Endodermal cell (in vitro differentiated cells): ENCODE data around the gene DNMT3L. TPM values are rescaled to one million over a fixed set of nuclear protein-coding genes. Genes with fewer than 3 reads are reported as not detected.
"Not testable (repeated sequence)": the region's sequence is repeated elsewhere in the genome, so short reads cannot be mapped to it uniquely, and the experiment has no call there.

ENCODE experiments used
- DNase-seq: peaks from one replicate; pipeline ENCODE4 v3.0.0-alpha.2; 2017
- H3K27ac ChIP-seq: 2 replicates; pipeline ENCODE4 v1.5.1; 2013; ENCODE audit warnings: mild to moderate bottlenecking, low read depth, low read length, moderate library complexity
- H3K27me3 ChIP-seq: 2 replicates; pipeline ENCODE4 v1.6.1; 2013; ENCODE audit warnings: mild to moderate bottlenecking, low read length, moderate library complexity; ENCODE audit not compliant: insufficient read depth, control insufficient read depth, poor library complexity, severe bottlenecking
- H3K36me3 ChIP-seq: 2 replicates; pipeline ENCODE4 v1.7.0; 2013; ENCODE audit warnings: mild to moderate bottlenecking, low read length, moderate library complexity; ENCODE audit not compliant: control insufficient read depth, insufficient read depth
- H3K4me1 ChIP-seq: one replicate; pipeline ENCODE4 v1.7.0; 2013; ENCODE audit warnings: low read length; ENCODE audit not compliant: control insufficient read depth, insufficient read depth
- H3K4me3 ChIP-seq: 2 replicates; pipeline ENCODE4 v1.5.1; 2013; ENCODE audit warnings: mild to moderate bottlenecking, low read length, moderate library complexity
- H3K9ac ChIP-seq: 2 replicates; pipeline ENCODE4 v1.6.1; 2013; ENCODE audit warnings: mild to moderate bottlenecking, low read length, moderate library complexity; ENCODE audit not compliant: poor library complexity, severe bottlenecking; ENCODE audit errors: extremely low read depth
- H3K9me3 ChIP-seq: 2 replicates; pipeline ENCODE4 v1.6.1; 2013; ENCODE audit warnings: mild to moderate bottlenecking, low read length, moderate library complexity; ENCODE audit not compliant: control insufficient read depth
- H3K27ac Mint-ChIP-seq: 2 replicates; pipeline ENCODE4 v1.8.0; 2020; ENCODE audit warnings: mixed read lengths
- H3K27me3 Mint-ChIP-seq: 2 replicates; pipeline ENCODE4 v1.8.0; 2021; ENCODE audit warnings: mild to moderate bottlenecking, mixed read lengths; ENCODE audit not compliant: insufficient read depth
- H3K36me3 Mint-ChIP-seq: 2 replicates; pipeline ENCODE4 v1.8.0; 2020; ENCODE audit warnings: low read depth, mixed read lengths
- H3K4me1 Mint-ChIP-seq: 2 replicates; pipeline ENCODE4 v1.8.0; 2020; ENCODE audit warnings: mixed read lengths
- H3K4me3 Mint-ChIP-seq: 2 replicates; pipeline ENCODE4 v1.8.0; 2020; ENCODE audit warnings: mild to moderate bottlenecking, moderate library complexity, mixed read lengths
- H3K9me3 Mint-ChIP-seq: 2 replicates; pipeline ENCODE4 v1.8.0; 2020; ENCODE audit warnings: mild to moderate bottlenecking, mixed read lengths
- CTCF ChIP-seq: fragments of 200-600 bp; sonication (generic); conservative IDR thresholded peaks from 2 replicates; pipeline ENCODE4 v1.5.0; 2021; ENCODE audit warnings: antibody characterized with exemption, mild to moderate bottlenecking
- WGBS, 2 experiments: methylation state at CpG; one replicate each; pipeline versions ENCODE4 v1.1.5 to v1.1.7; 2013; ENCODE audit warnings: missing lambda C conversion rate in 2 of 2, mixed read lengths in 1 of 2; ENCODE audit not compliant: insufficient coverage in 1 of 2, insufficient read length in 1 of 2; 5-methylcytosine and 5-hydroxymethylcytosine counted together
- total RNA-seq, 2 donors: library from RNA; stranded (reverse); fragmentation: NEBNext Ultra II Directional in 1 of 2; extraction: Animal tissue kit (Norgen Biotek cat#: 25700) in 1 of 2; gene quantifications; 2 replicates in 1 of 2; 3 replicates in 1 of 2; pipeline ENCODE4 v1.2.1, GENCODE V29; 2021

Gene DNMT3L
- total RNA-seq, 2 donors from 2014 or later, result 1.3 TPM; not detected in 1

DNA sequence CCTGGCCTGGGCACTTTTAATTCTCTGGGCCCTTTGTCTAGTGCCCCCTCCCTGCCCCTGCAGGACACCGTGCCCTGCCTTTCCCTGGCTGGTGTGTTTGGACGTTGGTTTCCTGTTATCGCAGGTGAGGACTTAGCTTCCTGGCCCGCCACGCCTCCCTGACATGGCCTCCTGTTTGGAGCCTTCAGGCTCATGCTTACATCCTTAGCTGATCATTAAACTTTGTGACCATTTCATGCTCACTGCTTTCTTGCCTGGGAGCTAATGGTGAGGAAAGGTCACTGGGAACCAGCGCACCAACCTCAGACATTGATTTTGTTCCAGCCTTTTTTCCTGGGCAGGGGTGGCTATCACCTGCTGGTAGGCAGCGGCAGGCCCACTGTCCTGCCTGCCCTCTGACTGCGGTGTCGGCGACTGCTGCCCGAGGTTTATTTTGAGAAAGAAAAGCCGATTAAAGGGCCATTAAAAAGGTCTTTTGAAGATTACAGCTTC, 41.8 kb upstream of the DNMT3L start:
- peak overlapping the region; percentile 67 for H3K4me3 Mint-ChIP-seq
- H3K4me1 Mint-ChIP-seq, result peaks cover 25% of the 10 kb centered on the region
- no peaks in the 10 kb centered on the region for H3K27me3 ChIP-seq
- 91 to 94% methylated on average over 8 to 12 of the region's 12 CpGs for WGBS, 2 experiments
- peak overlapping the region; percentile 50 for H3K27ac Mint-ChIP-seq
- H3K27me3 Mint-ChIP-seq, result peaks cover 2% of the 10 kb centered on the region
- H3K36me3 Mint-ChIP-seq, result peaks cover 15% of the 10 kb centered on the region
- H3K9me3 Mint-ChIP-seq, result no peaks in the 10 kb centered on the region
- DNase-seq, result no peak
- H3K4me3 ChIP-seq, result no peak overlapping the region
- peaks cover 13% of the 10 kb centered on the region for H3K4me1 ChIP-seq
- no peak for TF ChIP-seq CTCF
- peaks cover 25% of the 10 kb centered on the region for H3K36me3 ChIP-seq
- no peaks in the 10 kb centered on the region for H3K9me3 ChIP-seq
- H3K27ac ChIP-seq, result peak overlapping the region; percentile 62
- H3K9ac ChIP-seq, result no peak overlapping the region

GRCh38 chr21:44302573-44303401, 41.1 kb upstream of the DNMT3L start:
- H3K36me3 Mint-ChIP-seq, H3K9me3 ChIP-seq, H3K27me3 Mint-ChIP-seq, H3K9me3 Mint-ChIP-seq, H3K27ac Mint-ChIP-seq, H3K27me3 ChIP-seq, H3K9ac ChIP-seq, H3K27ac ChIP-seq: not testable (repeated sequence)
- Histone ChIP-seq H3K4me1 (peaks cover 13% of the 10 kb centered on the region), H3K4me3 (peak overlapping the region; percentile 89), H3K36me3 (peaks cover 19% of the 10 kb centered on the region)
- Mint-ChIP-seq H3K4me1 (peaks cover 25% of the 10 kb centered on the region), H3K4me3 (peak overlapping the region; percentile 67)
- 88 to 94% methylated on average over 7 to 23 of the region's 23 CpGs for WGBS, 2 experiments
- DNase-seq, result peak; percentile 75
- peak; percentile 55 for TF ChIP-seq CTCF

- Histone ChIP-seq H3K27me3 (no peaks in the 10 kb centered on the region), H3K27ac (no peak overlapping the region), H3K4me1 (peaks cover 13% of the 10 kb centered on the region), H3K36me3 (peaks cover 11% of the 10 kb centered on the region), H3K4me3 (peak overlapping the region; percentile 89), H3K9me3 (no peaks in the 10 kb centered on the region), H3K9ac (no peak overlapping the region)
- Mint-ChIP-seq H3K27me3 (peaks cover 2% of the 10 kb centered on the region), H3K9me3 (no peaks in the 10 kb centered on the region), H3K36me3 (peaks cover 4% of the 10 kb centered on the region), H3K4me3 (peak overlapping the region; percentile 67), H3K4me1 (peaks cover 25% of the 10 kb centered on the region), H3K27ac (no peak overlapping the region)
- peak; percentile 34 for TF ChIP-seq CTCF
- WGBS, 2 experiments, result 92 to 94% methylated on average over 9 of the region's 9 CpGs
- no peak for DNase-seq
Observed at GRCh38 chr21:44301961-44302406, 40.3 kb upstream of the DNMT3L start.
